ENCODE measurements around the gene B4GAT1.

B4GAT1 gene

GRCh38 chr11:66334605-66335442 lies 12.6 kb downstream of the B4GAT1 start:
- Histone ChIP-seq H3F3A (ENCODE audit: low read depth) (no peaks in the 10 kb centered on the region), H3K9ac (ENCODE audit: low read depth, low read length, poor library complexity, severe bottlenecking) (no peak overlapping the region), H4K20me1 (ENCODE audit: insufficient read depth, low read length, poor library complexity, severe bottlenecking) (no peaks in the 10 kb centered on the region), H3K27me3 (ENCODE audit: insufficient read depth, low read length, poor library complexity, severe bottlenecking) (no peaks in the 10 kb centered on the region), H3K79me2 (ENCODE audit: insufficient read depth, low read length) (no peaks in the 10 kb centered on the region), H3K4me3 (ENCODE audit: low read length, poor library complexity, severe bottlenecking) (no peak overlapping the region), H2AFZ (ENCODE audit: low read length) (no peak overlapping the region), H3K36me3 (ENCODE audit: insufficient read depth, low read length) (peaks cover 10% of the 10 kb centered on the region; the same call in 1 of the 2 replicates), H3K4me2 (ENCODE audit: low read depth, low read length, poor library complexity, severe bottlenecking) (no peak overlapping the region), H3K9me3 (ENCODE audit: insufficient read depth, low read depth, low read length) (no peaks in the 10 kb centered on the region), H3K9me2 (replicated peaks; ENCODE audit: low read depth, low read length) (no peaks in the 10 kb centered on the region), H3K4me1 (ENCODE audit: insufficient read depth, low read length, poor library complexity, severe bottlenecking) (peaks cover 8% of the 10 kb centered on the region)
- no peak for TF ChIP-seq CTCF (conservative IDR thresholded peaks at IDR 0.05; ENCODE audit: low read length)
- TF ChIP-seq EZH2phosphoT487 (IDR thresholded peaks at IDR 0.05; ENCODE audit: borderline replicate concordance), result no peak

GRCh38 chr11:66333896-66334604 lies 13.4 kb downstream of the B4GAT1 start:
- Histone ChIP-seq H2AFZ (ENCODE audit: low read length) (no peak overlapping the region), H3K4me3 (ENCODE audit: low read length, poor library complexity, severe bottlenecking) (no peak overlapping the region), H3K4me2 (ENCODE audit: low read depth, low read length, poor library complexity, severe bottlenecking) (no peak overlapping the region), H3K79me2 (ENCODE audit: insufficient read depth, low read length) (no peaks in the 10 kb centered on the region), H3K27me3 (ENCODE audit: insufficient read depth, low read length, poor library complexity, severe bottlenecking) (no peaks in the 10 kb centered on the region), H3K9ac (ENCODE audit: low read depth, low read length, poor library complexity, severe bottlenecking) (no peak overlapping the region), H3K4me1 (ENCODE audit: insufficient read depth, low read length, poor library complexity, severe bottlenecking) (peaks cover 8% of the 10 kb centered on the region), H3F3A (ENCODE audit: low read depth) (no peaks in the 10 kb centered on the region), H3K9me3 (ENCODE audit: insufficient read depth, low read depth, low read length) (no peaks in the 10 kb centered on the region), H4K20me1 (ENCODE audit: insufficient read depth, low read length, poor library complexity, severe bottlenecking) (no peaks in the 10 kb centered on the region), H3K9me2 (replicated peaks; ENCODE audit: low read depth, low read length) (no peaks in the 10 kb centered on the region), H3K36me3 (ENCODE audit: insufficient read depth, low read length) (peaks cover 10% of the 10 kb centered on the region; the same call in 1 of the 2 replicates)
- TF ChIP-seq EZH2phosphoT487 (IDR thresholded peaks at IDR 0.05; ENCODE audit: borderline replicate concordance) (no peak), CTCF (conservative IDR thresholded peaks at IDR 0.05; ENCODE audit: low read length) (no peak)

GRCh38 chr11:66333220-66333877 lies 14.1 kb downstream of the B4GAT1 start:
- peaks cover 10% of the 10 kb centered on the region; the same call in 1 of the 2 replicates for H3K36me3 ChIP-seq (ENCODE audit: insufficient read depth, low read length)
- H3K9me2 ChIP-seq (replicated peaks; ENCODE audit: low read depth, low read length), result no peaks in the 10 kb centered on the region
- H3K4me1 ChIP-seq (ENCODE audit: insufficient read depth, low read length, poor library complexity, severe bottlenecking), result peaks cover 12% of the 10 kb centered on the region
- H3K9me3 ChIP-seq (ENCODE audit: insufficient read depth, low read depth, low read length), result no peaks in the 10 kb centered on the region
- no peaks in the 10 kb centered on the region for H4K20me1 ChIP-seq (ENCODE audit: insufficient read depth, low read length, poor library complexity, severe bottlenecking)
- H3K9ac ChIP-seq (ENCODE audit: low read depth, low read length, poor library complexity, severe bottlenecking), result no peak overlapping the region
- H3K27me3 ChIP-seq (ENCODE audit: insufficient read depth, low read length, poor library complexity, severe bottlenecking), result no peaks in the 10 kb centered on the region
- no peak overlapping the region for H3K4me2 ChIP-seq (ENCODE audit: low read depth, low read length, poor library complexity, severe bottlenecking)
- no peak overlapping the region for H3K4me3 ChIP-seq (ENCODE audit: low read length, poor library complexity, severe bottlenecking)
- H3F3A ChIP-seq (ENCODE audit: low read depth), result no peaks in the 10 kb centered on the region
- TF ChIP-seq EZH2phosphoT487 (IDR thresholded peaks at IDR 0.05; ENCODE audit: borderline replicate concordance) (no peak), CTCF (conservative IDR thresholded peaks at IDR 0.05; ENCODE audit: low read length) (no peak)
- H2AFZ ChIP-seq (ENCODE audit: low read length), result no peak overlapping the region
- H3K79me2 ChIP-seq (ENCODE audit: insufficient read depth, low read length), result no peaks in the 10 kb centered on the region
